Cardiac atrium fibroblast (primary cell): Measurements from ENCODE around the gene FAM25C. TPM values are rescaled to one million over a fixed set of nuclear protein-coding genes. Genes with fewer than 3 reads are reported as not detected.

Experiments
- total RNA-seq: library from RNA; depleted of rRNA; stranded (reverse); fragments of >200 nt; gene quantifications from 2 replicates; pipeline ENCODE4 v1.2.3, GENCODE V29; 2015

FAM25C gene
- total RNA-seq: not detected in 2 replicates

DNA sequence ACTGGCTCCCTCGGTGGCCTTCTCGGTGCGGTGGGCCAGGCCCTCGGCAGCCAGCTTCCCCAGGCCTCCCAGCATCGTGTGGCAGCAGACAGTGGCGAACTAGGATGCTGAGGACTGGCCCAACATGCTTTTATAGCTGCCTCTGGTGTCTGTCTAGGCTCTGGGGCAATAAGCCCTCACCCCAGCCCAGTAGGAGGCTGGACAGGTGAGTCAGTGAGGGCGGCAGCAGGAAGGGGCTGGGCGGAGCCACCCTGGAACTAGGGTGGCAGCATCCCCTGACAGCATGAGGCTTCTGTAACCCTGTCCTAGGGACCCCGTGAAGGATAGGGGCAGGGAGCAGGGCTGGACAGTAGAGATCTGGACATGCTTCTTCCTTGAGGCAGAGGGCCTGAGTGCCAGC, at the start of gene FAM25C:
TSS of gene FAM25C (minus strand) at position 101 of the 400 bp plus-strand sequence. CDS start at position 75, 26 bp downstream.

Other genes with a start within 250 kb of the FAM25C start
- gene SYT15B, start 236.2 kb downstream of the FAM25C start, total RNA-seq: under 0.01 and 0.16 TPM in 2 replicates
- under 0.01 TPM in 1 of 2 replicates, not detected in the other for gene NPY4R2, start 81.1 kb downstream of the FAM25C start, total RNA-seq